GM23338 (cell line): Measurements from ENCODE around the gene GPC6. TPM values are rescaled to one million over a fixed set of nuclear protein-coding genes. Genes with fewer than 3 reads are reported as not detected.

Experiments
- ATAC-seq: fragments of 200-7000 bp; cut with Tn5 transposase; 3 replicates; pipeline ENCODE4 v1.9.1; 2020
- DNase-seq: peaks from one replicate; pipeline ENCODE4 v3.0.0-alpha.2; 2015; ENCODE audit warnings: low spot score
- H2AFZ ChIP-seq: fragments of 200-600 bp; sonication (generic); 2 replicates; pipeline ENCODE4 v1.8.0; 2016; ENCODE audit warnings: antibody characterized with exemption, mild to moderate bottlenecking, moderate library complexity
- H3F3A ChIP-seq: fragments of 200-600 bp; sonication (generic); replicated peaks from 2 replicates; pipeline ENCODE4 v1.8.0; 2017; ENCODE audit warnings: antibody characterized with exemption, mixed run types, low read depth
- H3K27ac ChIP-seq: fragments of 200-600 bp; sonication (generic); 2 replicates; pipeline ENCODE4 v1.6.1; 2016; ENCODE audit warnings: low read depth
- H3K27me3 ChIP-seq: fragments of 200-600 bp; sonication (generic); 2 replicates; pipeline ENCODE4 v1.8.0; 2016; ENCODE audit warnings: mild to moderate bottlenecking, mixed run types, moderate library complexity; ENCODE audit not compliant: insufficient read depth
- H3K36me3 ChIP-seq: fragments of 200-600 bp; sonication (generic); 2 replicates; pipeline ENCODE4 v1.8.0; 2016; ENCODE audit warnings: mild to moderate bottlenecking; ENCODE audit not compliant: insufficient read depth
- H3K4me1 ChIP-seq: fragments of 200-600 bp; sonication (generic); 2 replicates; pipeline ENCODE4 v1.8.0; 2016; ENCODE audit warnings: mild to moderate bottlenecking, moderate library complexity; ENCODE audit not compliant: insufficient read depth
- H3K4me2 ChIP-seq: fragments of 200-600 bp; sonication (generic); 2 replicates; pipeline ENCODE4 v1.7.1; 2017; ENCODE audit warnings: mixed run types
- H3K4me3 ChIP-seq: fragments of 200-600 bp; sonication (generic); 2 replicates; pipeline ENCODE4 v1.6.1; 2016; ENCODE audit warnings: mixed run types
- H3K79me2 ChIP-seq: fragments of 200-600 bp; sonication (generic); replicated peaks from 2 replicates; pipeline ENCODE4 v1.8.0; 2017; ENCODE audit warnings: mild to moderate bottlenecking; ENCODE audit not compliant: insufficient read depth
- H3K9me2 ChIP-seq: fragments of 200-600 bp; sonication (generic); 2 replicates; pipeline ENCODE4 v1.8.0; 2017; ENCODE audit not compliant: insufficient read depth
- H4K20me1 ChIP-seq: fragments of 200-600 bp; sonication (generic); replicated peaks from 2 replicates; pipeline ENCODE4 v1.8.0; 2017; ENCODE audit warnings: mild to moderate bottlenecking; ENCODE audit not compliant: insufficient read depth
- H3K27ac Mint-ChIP-seq: 2 replicates; pipeline ENCODE4 v1.8.0; 2020; ENCODE audit warnings: inconsistent platforms, mild to moderate bottlenecking, moderate library complexity, mixed read lengths
- H3K27me3 Mint-ChIP-seq: 3 replicates; pipeline ENCODE4 v1.8.0; 2022; ENCODE audit warnings: low read depth, mild to moderate bottlenecking, moderate library complexity, mixed read lengths, inconsistent platforms; ENCODE audit not compliant: insufficient read depth, poor library complexity
- H3K36me3 Mint-ChIP-seq: 3 replicates; pipeline ENCODE4 v1.8.0; 2021; ENCODE audit warnings: low read depth, mild to moderate bottlenecking, inconsistent platforms, moderate library complexity, mixed read lengths
- H3K4me1 Mint-ChIP-seq: 3 replicates; pipeline ENCODE4 v1.8.0; 2020; ENCODE audit warnings: mild to moderate bottlenecking, inconsistent platforms, mixed read lengths
- H3K4me3 Mint-ChIP-seq: 3 replicates; pipeline ENCODE4 v1.8.0; 2021; ENCODE audit warnings: moderate library complexity, mild to moderate bottlenecking, inconsistent platforms, mixed read lengths
- H3K9me3 Mint-ChIP-seq: 3 replicates; pipeline ENCODE4 v1.8.0; 2020; ENCODE audit warnings: moderate library complexity, mild to moderate bottlenecking, inconsistent platforms, mixed read lengths
- EZH2 ChIP-seq: fragments of 200-600 bp; sonication (generic); IDR thresholded peaks from one replicate; pipeline ENCODE4 v1.8.0; 2017; ENCODE audit warnings: antibody characterized with exemption, mild to moderate bottlenecking, low read depth; ENCODE audit not compliant: unreplicated experiment
- NANOG ChIP-seq: IDR thresholded peaks from 2 replicates; pipeline ENCODE4 v1.6.1; 2016; ENCODE audit warnings: antibody characterized with exemption, borderline replicate concordance
- POLR2AphosphoS5 ChIP-seq: IDR thresholded peaks from 2 replicates; pipeline ENCODE4 v1.6.1; 2016; ENCODE audit warnings: antibody characterized with exemption, low read depth
- ZNF114 ChIP-seq: fragments of 250-450 bp; sonication (Bioruptor Pico); IDR thresholded peaks from 2 replicates; pipeline ENCODE4 v1.5.0; 2020; ENCODE audit warnings: mild to moderate bottlenecking, moderate library complexity
- ZNF331 ChIP-seq: fragments of 250-450 bp; sonication (Bioruptor Pico); IDR thresholded peaks from 2 replicates; pipeline ENCODE4 v1.5.0; 2020; ENCODE audit warnings: low read depth, mild to moderate bottlenecking, moderate library complexity
- polyA plus RNA-seq: library from polyadenylated mRNA; unstranded; fragments of >200 nt; fragmentation: Nextera tagmentation; extraction: Ambion mirVana; gene quantifications from 2 replicates; pipeline ENCODE4 v1.2.1, GENCODE V29; 2016
- total RNA-seq: library from RNA; depleted of rRNA; stranded (reverse); fragments of >200 nt; shearing (Covaris generic); gene quantifications from 2 replicates; pipeline ENCODE4 v1.2.3, GENCODE V29; 2014
- TF ChIP-seq, protein P1 (sequence below): IDR thresholded peaks from 2 replicates; pipeline ENCODE4 v1.6.1; 2016; ENCODE audit warnings: antibody characterized with exemption
- TF ChIP-seq, protein P2 (sequence below), 2 experiments: fragments of 200-600 bp in 1 of 2; sonication (generic) in 1 of 2; conservative IDR thresholded peaks; 2 replicates each; pipeline versions ENCODE4 v1.5.1 to v1.6.1; 2016 to 2017; ENCODE audit warnings: antibody characterized with exemption in 2 of 2, low read depth in 2 of 2, mild to moderate bottlenecking in 2 of 2, moderate library complexity in 1 of 2
- TF ChIP-seq, protein P3 (sequence below): IDR thresholded peaks from one replicate; pipeline ENCODE4 v1.6.1; 2018; ENCODE audit warnings: antibody characterized with exemption; ENCODE audit not compliant: unreplicated experiment

The GPC6 gene
- total and polyA plus RNA-seq, 2 experiments from 2014 or later = 6.4 to 28.6 TPM

DNA sequence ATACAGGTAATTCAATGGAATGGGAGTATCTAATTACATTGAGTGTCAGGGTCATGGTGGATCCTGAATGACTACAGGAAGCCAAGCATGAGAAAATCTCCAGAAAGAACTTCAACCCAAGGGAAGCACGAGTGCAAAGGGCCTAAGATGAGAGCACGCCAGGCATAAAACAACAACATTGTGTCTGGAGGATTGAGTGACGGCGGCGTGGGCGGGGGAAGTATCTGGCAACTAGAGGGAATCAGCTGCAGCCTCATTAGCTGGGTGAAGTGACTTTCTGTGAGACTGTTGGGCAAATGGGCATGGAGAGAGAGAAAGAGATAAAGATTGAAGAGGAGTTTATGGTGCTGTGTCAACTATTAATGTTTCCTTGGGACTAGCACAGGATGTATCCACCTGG is 194.3 kb downstream of the GPC6 start:
- no peak overlapping the region for H3K4me3 Mint-ChIP-seq
- no peak for TF ChIP-seq ZNF331 (CRISPR knock-in tag)
- no peak for TF ChIP-seq NANOG
- TF ChIP-seq ZNF114 (CRISPR knock-in tag) = no peak
- TF ChIP-seq, protein P1, sequence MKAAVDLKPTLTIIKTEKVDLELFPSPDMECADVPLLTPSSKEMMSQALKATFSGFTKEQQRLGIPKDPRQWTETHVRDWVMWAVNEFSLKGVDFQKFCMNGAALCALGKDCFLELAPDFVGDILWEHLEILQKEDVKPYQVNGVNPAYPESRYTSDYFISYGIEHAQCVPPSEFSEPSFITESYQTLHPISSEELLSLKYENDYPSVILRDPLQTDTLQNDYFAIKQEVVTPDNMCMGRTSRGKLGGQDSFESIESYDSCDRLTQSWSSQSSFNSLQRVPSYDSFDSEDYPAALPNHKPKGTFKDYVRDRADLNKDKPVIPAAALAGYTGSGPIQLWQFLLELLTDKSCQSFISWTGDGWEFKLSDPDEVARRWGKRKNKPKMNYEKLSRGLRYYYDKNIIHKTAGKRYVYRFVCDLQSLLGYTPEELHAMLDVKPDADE = no peak
- TF ChIP-seq, protein P2, sequence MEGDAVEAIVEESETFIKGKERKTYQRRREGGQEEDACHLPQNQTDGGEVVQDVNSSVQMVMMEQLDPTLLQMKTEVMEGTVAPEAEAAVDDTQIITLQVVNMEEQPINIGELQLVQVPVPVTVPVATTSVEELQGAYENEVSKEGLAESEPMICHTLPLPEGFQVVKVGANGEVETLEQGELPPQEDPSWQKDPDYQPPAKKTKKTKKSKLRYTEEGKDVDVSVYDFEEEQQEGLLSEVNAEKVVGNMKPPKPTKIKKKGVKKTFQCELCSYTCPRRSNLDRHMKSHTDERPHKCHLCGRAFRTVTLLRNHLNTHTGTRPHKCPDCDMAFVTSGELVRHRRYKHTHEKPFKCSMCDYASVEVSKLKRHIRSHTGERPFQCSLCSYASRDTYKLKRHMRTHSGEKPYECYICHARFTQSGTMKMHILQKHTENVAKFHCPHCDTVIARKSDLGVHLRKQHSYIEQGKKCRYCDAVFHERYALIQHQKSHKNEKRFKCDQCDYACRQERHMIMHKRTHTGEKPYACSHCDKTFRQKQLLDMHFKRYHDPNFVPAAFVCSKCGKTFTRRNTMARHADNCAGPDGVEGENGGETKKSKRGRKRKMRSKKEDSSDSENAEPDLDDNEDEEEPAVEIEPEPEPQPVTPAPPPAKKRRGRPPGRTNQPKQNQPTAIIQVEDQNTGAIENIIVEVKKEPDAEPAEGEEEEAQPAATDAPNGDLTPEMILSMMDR (conservative IDR thresholded peaks at IDR 0.05; ENCODE audit: low read depth in 2 of 2) = no peak
- TF ChIP-seq, protein P3, sequence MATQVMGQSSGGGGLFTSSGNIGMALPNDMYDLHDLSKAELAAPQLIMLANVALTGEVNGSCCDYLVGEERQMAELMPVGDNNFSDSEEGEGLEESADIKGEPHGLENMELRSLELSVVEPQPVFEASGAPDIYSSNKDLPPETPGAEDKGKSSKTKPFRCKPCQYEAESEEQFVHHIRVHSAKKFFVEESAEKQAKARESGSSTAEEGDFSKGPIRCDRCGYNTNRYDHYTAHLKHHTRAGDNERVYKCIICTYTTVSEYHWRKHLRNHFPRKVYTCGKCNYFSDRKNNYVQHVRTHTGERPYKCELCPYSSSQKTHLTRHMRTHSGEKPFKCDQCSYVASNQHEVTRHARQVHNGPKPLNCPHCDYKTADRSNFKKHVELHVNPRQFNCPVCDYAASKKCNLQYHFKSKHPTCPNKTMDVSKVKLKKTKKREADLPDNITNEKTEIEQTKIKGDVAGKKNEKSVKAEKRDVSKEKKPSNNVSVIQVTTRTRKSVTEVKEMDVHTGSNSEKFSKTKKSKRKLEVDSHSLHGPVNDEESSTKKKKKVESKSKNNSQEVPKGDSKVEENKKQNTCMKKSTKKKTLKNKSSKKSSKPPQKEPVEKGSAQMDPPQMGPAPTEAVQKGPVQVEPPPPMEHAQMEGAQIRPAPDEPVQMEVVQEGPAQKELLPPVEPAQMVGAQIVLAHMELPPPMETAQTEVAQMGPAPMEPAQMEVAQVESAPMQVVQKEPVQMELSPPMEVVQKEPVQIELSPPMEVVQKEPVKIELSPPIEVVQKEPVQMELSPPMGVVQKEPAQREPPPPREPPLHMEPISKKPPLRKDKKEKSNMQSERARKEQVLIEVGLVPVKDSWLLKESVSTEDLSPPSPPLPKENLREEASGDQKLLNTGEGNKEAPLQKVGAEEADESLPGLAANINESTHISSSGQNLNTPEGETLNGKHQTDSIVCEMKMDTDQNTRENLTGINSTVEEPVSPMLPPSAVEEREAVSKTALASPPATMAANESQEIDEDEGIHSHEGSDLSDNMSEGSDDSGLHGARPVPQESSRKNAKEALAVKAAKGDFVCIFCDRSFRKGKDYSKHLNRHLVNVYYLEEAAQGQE = no peak

DNA sequence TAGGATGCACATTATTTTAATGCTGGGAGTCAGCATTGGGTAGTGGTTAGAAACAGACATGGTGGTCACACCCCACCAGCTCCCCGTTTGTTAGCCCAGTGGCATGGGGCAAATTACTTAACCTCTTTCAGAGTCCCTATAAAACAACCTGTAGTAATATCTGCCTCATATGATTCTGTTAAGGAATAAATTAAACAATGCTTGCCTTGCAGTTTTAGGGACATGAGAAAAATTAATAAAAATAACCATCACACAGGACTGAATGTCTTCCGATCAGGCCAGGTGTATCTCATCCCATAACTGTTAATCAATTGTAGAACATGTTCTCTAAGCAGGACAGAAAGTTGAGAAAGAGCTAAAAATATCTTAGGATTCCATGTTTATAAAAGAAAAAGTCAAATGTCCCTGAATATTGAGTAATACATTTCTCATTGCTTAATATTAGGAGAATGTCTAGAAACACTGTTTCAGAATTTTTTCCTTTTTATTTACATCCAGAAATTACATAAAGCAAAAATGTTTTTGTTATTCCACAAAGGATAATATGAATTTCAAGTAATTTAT is 196.5 kb downstream of the GPC6 start:
- no peaks in the 10 kb centered on the region for H3F3A ChIP-seq
- Mint-ChIP-seq H3K4me3 (no peak overlapping the region), H3K9me3 (peaks cover 4% of the 10 kb centered on the region; the same call in 2 of the 3 replicates), H3K36me3 (peaks cover 5% of the 10 kb centered on the region; the same call in 1 of the 3 replicates), H3K27ac (no peak overlapping the region), H3K4me1 (peaks cover 17% of the 10 kb centered on the region), H3K27me3 (peaks cover 2% of the 10 kb centered on the region)
- no peaks in the 10 kb centered on the region for H4K20me1 ChIP-seq
- no peaks in the 10 kb centered on the region for H3K36me3 ChIP-seq
- H3K4me2 ChIP-seq = no peak overlapping the region
- H3K27ac ChIP-seq = no peak overlapping the region
- no peaks in the 10 kb centered on the region for H3K27me3 ChIP-seq
- peaks cover 21% of the 10 kb centered on the region for H3K4me1 ChIP-seq
- no peak for DNase-seq
- no peak overlapping the region for H2AFZ ChIP-seq
- no peak overlapping the region for H3K4me3 ChIP-seq
- no peaks in the 10 kb centered on the region for H3K9me2 ChIP-seq
- ATAC-seq = no peak
- H3K79me2 ChIP-seq = peaks cover 8% of the 10 kb centered on the region; the same call in 1 of the 2 replicates
- TF ChIP-seq POLR2AphosphoS5 (no peak), ZNF331 (CRISPR knock-in tag) (no peak), EZH2 (no peak), NANOG (no peak)
- TF ChIP-seq, protein P2 (conservative IDR thresholded peaks at IDR 0.05; ENCODE audit: low read depth in 2 of 2) = no peak
- TF ChIP-seq, protein P1 = no peak
- TF ChIP-seq, protein P3 = no peak

More for the DNA sequence above, 194.3 kb downstream of the GPC6 start:
- Histone ChIP-seq H3K79me2 (peaks cover 12% of the 10 kb centered on the region; the same call in 1 of the 2 replicates), H3K27ac (no peak overlapping the region), H3K9me2 (no peaks in the 10 kb centered on the region), H3K36me3 (no peaks in the 10 kb centered on the region), H2AFZ (no peak overlapping the region), H3K4me3 (no peak overlapping the region), H4K20me1 (no peaks in the 10 kb centered on the region), H3F3A (no peaks in the 10 kb centered on the region), H3K27me3 (no peaks in the 10 kb centered on the region), H3K4me2 (0 out of 2 replicates have a peak overlapping the region, but pooled peaks have one; percentile 6), H3K4me1 (peaks cover 21% of the 10 kb centered on the region)
- Mint-ChIP-seq H3K27me3 (peaks cover 2% of the 10 kb centered on the region), H3K27ac (no peak overlapping the region), H3K36me3 (no peaks in the 10 kb centered on the region), H3K4me1 (peaks cover 16% of the 10 kb centered on the region), H3K9me3 (no peaks in the 10 kb centered on the region)
- DNase-seq (peak; percentile 23), ATAC-seq (peak; percentile 28; the same call in 2 of the 3 replicates)
